Mucosa of stomach (tissue), 1 donor: ENCODE data around the gene FOXI1.

Source experiments
- H3K27me3 ChIP-seq: one replicate; pipeline ENCODE4 v1.7.0; 2013; ENCODE audit warnings: mild to moderate bottlenecking, low read length; ENCODE audit not compliant: control insufficient read depth, insufficient read depth
- H3K36me3 ChIP-seq: one replicate; pipeline ENCODE4 v1.7.0; 2013; ENCODE audit warnings: low read length; ENCODE audit not compliant: control insufficient read depth, insufficient read depth
- H3K4me1 ChIP-seq: one replicate; pipeline ENCODE4 v1.7.0; 2013; ENCODE audit warnings: mild to moderate bottlenecking, low read length; ENCODE audit not compliant: control insufficient read depth, insufficient read depth
- H3K4me3 ChIP-seq: one replicate; pipeline ENCODE4 v1.7.0; 2013; ENCODE audit warnings: low read length
- H3K9ac ChIP-seq: one replicate; pipeline ENCODE4 v1.7.0; 2013; ENCODE audit warnings: mild to moderate bottlenecking, low read length, moderate library complexity
- H3K9me3 ChIP-seq: one replicate; pipeline ENCODE4 v1.7.0; 2013; ENCODE audit warnings: mild to moderate bottlenecking, low read length, moderate library complexity; ENCODE audit not compliant: control insufficient read depth
- donor health status: Pancreatic carcinoma.

Gene FOXI1

GRCh38 chr5:170113522-170113900 lies 7.8 kb downstream of the FOXI1 start:
- no peaks in the 10 kb centered on the region for H3K36me3 ChIP-seq
- H3K4me1 ChIP-seq = no peaks in the 10 kb centered on the region
- no peaks in the 10 kb centered on the region for H3K9me3 ChIP-seq
- H3K27me3 ChIP-seq = no peaks in the 10 kb centered on the region
- no peak overlapping the region for H3K4me3 ChIP-seq
- no peak overlapping the region for H3K9ac ChIP-seq

- H3K4me1 ChIP-seq = no peaks in the 10 kb centered on the region
- no peaks in the 10 kb centered on the region for H3K9me3 ChIP-seq
- no peak overlapping the region for H3K4me3 ChIP-seq
- no peak overlapping the region for H3K9ac ChIP-seq
- no peaks in the 10 kb centered on the region for H3K27me3 ChIP-seq
- no peaks in the 10 kb centered on the region for H3K36me3 ChIP-seq
These were observed 8.6 kb downstream of the FOXI1 start for GRCh38 chr5:170114271-170114670.

GRCh38 chr5:170115925-170116324 lies 10.2 kb downstream of the FOXI1 start:
- H3K9me3 ChIP-seq = no peaks in the 10 kb centered on the region
- H3K36me3 ChIP-seq = no peaks in the 10 kb centered on the region
- no peaks in the 10 kb centered on the region for H3K27me3 ChIP-seq
- no peaks in the 10 kb centered on the region for H3K4me1 ChIP-seq
- H3K4me3 ChIP-seq = no peak overlapping the region
- H3K9ac ChIP-seq = no peak overlapping the region

- H3K36me3 ChIP-seq = no peaks in the 10 kb centered on the region
These were observed 12.0 kb downstream of the FOXI1 start for GRCh38 chr5:170117736-170118135.

GRCh38 chr5:170120576-170120975 lies 14.9 kb downstream of the FOXI1 start:
- Histone ChIP-seq H3K27me3 (no peaks in the 10 kb centered on the region), H3K36me3 (no peaks in the 10 kb centered on the region), H3K9me3 (no peaks in the 10 kb centered on the region), H3K9ac (no peak overlapping the region), H3K4me1 (no peaks in the 10 kb centered on the region), H3K4me3 (no peak overlapping the region)

More at GRCh38 chr5:170117736-170118135, 12.0 kb downstream of the FOXI1 start:
- H3K9me3 ChIP-seq = no peaks in the 10 kb centered on the region
- no peak overlapping the region for H3K9ac ChIP-seq
- H3K27me3 ChIP-seq = no peaks in the 10 kb centered on the region
- H3K4me1 ChIP-seq = no peaks in the 10 kb centered on the region
- H3K4me3 ChIP-seq = no peak overlapping the region

- Histone ChIP-seq H3K9me3 (peaks cover 3% of the 10 kb centered on the region), H3K9ac (no peak overlapping the region), H3K36me3 (no peaks in the 10 kb centered on the region)
These were observed 15.6 kb downstream of the FOXI1 start for GRCh38 chr5:170121321-170121720.

GRCh38 chr5:170126061-170126460 lies 20.4 kb downstream of the FOXI1 start:
- H3K9me3 ChIP-seq = peaks cover 3% of the 10 kb centered on the region

More at GRCh38 chr5:170121321-170121720, 15.6 kb downstream of the FOXI1 start:
- Histone ChIP-seq H3K4me3 (no peak overlapping the region), H3K4me1 (no peaks in the 10 kb centered on the region), H3K27me3 (no peaks in the 10 kb centered on the region)

GRCh38 chr5:170126626-170127025 lies 20.9 kb downstream of the FOXI1 start:
- no peak overlapping the region for H3K9ac ChIP-seq
- no peaks in the 10 kb centered on the region for H3K4me1 ChIP-seq
- no peak overlapping the region for H3K4me3 ChIP-seq
- no peaks in the 10 kb centered on the region for H3K36me3 ChIP-seq
- no peaks in the 10 kb centered on the region for H3K27me3 ChIP-seq
- peaks cover 3% of the 10 kb centered on the region for H3K9me3 ChIP-seq

More at GRCh38 chr5:170126061-170126460, 20.4 kb downstream of the FOXI1 start:
- H3K4me1 ChIP-seq = no peaks in the 10 kb centered on the region
- no peak overlapping the region for H3K9ac ChIP-seq
- no peaks in the 10 kb centered on the region for H3K27me3 ChIP-seq
- H3K4me3 ChIP-seq = no peak overlapping the region
- no peaks in the 10 kb centered on the region for H3K36me3 ChIP-seq

GRCh38 chr5:170131235-170131634 lies 25.5 kb downstream of the FOXI1 start:
- Histone ChIP-seq H3K4me3 (no peak overlapping the region), H3K4me1 (no peaks in the 10 kb centered on the region), H3K36me3 (no peaks in the 10 kb centered on the region), H3K9me3 (no peaks in the 10 kb centered on the region), H3K27me3 (no peaks in the 10 kb centered on the region), H3K9ac (no peak overlapping the region)

- no peaks in the 10 kb centered on the region for H3K27me3 ChIP-seq
- H3K9me3 ChIP-seq = no peaks in the 10 kb centered on the region
- no peak overlapping the region for H3K4me3 ChIP-seq
- no peaks in the 10 kb centered on the region for H3K4me1 ChIP-seq
- H3K9ac ChIP-seq = no peak overlapping the region
- H3K36me3 ChIP-seq = no peaks in the 10 kb centered on the region
These were observed 26.7 kb downstream of the FOXI1 start for GRCh38 chr5:170132269-170132975.

- no peaks in the 10 kb centered on the region for H3K9me3 ChIP-seq
- H3K4me1 ChIP-seq = no peaks in the 10 kb centered on the region
- H3K4me3 ChIP-seq = no peak overlapping the region
- no peak overlapping the region for H3K9ac ChIP-seq
- H3K27me3 ChIP-seq = no peaks in the 10 kb centered on the region
- H3K36me3 ChIP-seq = no peaks in the 10 kb centered on the region
These were observed 27.3 kb downstream of the FOXI1 start for GRCh38 chr5:170132976-170133448.

GRCh38 chr5:170135796-170136490 lies 30.2 kb downstream of the FOXI1 start:
- Histone ChIP-seq H3K27me3 (no peaks in the 10 kb centered on the region), H3K4me3 (no peak overlapping the region), H3K36me3 (no peaks in the 10 kb centered on the region), H3K9me3 (no peaks in the 10 kb centered on the region), H3K4me1 (no peaks in the 10 kb centered on the region), H3K9ac (no peak overlapping the region)
